DMS 273 (cell line): ENCODE results near the gene MYL5.
"Not testable (repeated sequence)": the region's sequence is repeated elsewhere in the genome, so short reads cannot be mapped to it uniquely, and the experiment has no call there.

ENCODE experiments used
- DNase-seq: peaks from one replicate; lab custom pipeline; 2025; ENCODE audit not compliant: unreplicated experiment; lab: John Stamatoyannopoulos, UW

Gene MYL5

DNA sequence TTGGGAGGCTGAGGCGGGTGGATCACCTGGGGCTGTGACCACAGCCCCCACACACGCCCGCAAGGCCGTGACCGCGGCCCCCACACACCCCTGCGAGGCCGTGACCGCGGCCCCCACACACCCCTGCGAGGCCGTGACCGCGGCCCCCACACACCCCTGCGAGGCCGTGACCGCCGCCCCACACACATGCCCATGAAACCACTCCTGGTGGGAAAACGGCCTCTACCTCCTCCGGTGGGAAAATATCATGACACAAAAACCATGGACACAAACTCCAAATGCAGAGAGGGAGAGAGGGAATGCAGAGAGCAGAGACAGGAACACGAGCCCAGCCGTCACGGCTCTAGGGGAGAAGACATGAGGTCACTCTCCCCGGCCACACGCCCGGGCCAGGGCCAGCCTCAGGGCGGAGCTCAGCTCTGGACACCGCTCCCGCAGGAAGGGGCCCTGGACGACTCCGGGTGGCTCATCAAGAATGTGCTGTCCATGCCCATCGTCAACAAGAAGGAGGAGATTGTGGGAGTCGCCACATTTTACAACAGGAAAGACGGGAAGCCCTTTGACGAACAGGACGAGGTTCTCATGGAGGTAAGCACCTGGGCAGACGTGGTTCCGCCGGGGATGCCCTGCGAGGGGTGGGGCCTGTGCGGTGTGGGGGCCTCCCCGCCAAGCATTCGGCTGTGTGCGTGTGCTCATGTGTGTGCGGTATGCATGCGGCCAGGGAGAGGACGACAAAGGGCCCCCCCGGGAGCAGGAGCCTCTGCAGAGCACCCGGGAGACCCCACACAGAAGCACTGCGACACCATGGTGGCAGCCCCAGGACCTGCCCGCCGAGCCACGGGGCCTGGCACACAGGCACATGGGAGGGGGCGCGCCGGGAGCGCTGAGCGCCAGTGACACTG lies 17.7 kb upstream of the MYL5 start:
- no peak for DNase-seq

DNA sequence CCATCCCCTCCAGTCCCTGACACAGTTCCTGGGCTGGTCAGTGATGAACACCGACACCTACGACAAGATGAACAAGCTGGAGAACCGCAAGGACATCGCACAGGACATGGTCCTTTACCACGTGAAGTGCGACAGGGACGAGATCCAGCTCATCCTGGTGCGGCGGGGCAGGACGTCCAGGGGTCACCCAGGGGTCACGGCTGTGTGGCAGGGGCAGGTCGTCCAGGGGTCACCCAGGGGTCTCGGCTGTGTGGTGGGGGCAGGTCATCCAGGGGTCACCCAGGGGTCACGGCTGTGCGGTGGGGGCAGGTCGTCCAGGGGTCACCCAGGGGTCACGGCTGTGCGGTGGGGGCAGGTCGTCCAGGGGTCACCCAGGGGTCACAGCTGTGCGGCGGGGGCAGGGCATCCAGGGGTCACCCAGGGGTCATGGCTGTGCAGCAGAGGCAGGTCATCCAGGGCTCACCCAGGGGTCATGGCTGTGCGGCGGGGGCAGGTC lies 17.0 kb upstream of the MYL5 start:
- no peak for DNase-seq

DNA sequence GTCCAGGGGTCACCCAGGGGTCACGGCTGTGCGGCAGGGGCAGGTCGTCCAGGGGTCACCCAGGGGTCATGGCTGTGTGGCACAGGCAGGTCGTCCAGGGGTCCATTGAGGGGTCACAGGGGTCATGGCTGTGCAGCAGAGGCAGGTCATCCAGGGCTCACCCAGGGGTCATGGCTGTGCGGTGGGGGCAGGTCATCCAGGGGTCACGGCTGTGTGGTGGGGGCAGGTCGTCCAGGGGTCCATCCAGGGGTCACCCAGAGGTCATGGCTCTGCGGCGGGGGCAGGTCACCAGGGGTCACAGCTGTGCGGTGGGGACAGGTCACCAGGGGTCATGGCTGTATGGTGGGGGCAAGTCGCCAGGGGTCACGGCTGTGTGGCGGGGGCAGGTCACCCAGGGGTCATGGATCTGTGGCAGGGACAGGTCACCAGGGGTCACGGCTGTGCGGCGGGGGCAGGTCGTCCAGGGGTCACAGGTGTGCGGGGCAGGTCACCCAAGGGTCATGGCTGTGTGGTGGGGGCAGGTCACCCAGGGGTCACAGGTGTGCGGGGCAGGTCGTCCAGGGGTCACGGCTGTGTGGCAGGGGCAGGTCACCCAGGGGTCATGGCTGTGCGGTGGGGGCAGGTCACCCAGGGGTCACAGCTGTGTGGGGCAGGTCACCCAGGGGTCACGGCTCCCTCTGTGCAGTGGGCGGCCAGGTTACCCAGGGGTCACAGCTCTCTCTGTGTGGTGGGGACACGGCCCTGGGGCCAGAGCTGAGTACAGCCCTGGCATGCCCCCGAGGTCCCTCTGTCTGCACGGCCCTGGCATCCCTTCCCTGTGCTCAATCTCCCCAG lies 16.3 kb upstream of the MYL5 start:
- no peak for DNase-seq

DNA sequence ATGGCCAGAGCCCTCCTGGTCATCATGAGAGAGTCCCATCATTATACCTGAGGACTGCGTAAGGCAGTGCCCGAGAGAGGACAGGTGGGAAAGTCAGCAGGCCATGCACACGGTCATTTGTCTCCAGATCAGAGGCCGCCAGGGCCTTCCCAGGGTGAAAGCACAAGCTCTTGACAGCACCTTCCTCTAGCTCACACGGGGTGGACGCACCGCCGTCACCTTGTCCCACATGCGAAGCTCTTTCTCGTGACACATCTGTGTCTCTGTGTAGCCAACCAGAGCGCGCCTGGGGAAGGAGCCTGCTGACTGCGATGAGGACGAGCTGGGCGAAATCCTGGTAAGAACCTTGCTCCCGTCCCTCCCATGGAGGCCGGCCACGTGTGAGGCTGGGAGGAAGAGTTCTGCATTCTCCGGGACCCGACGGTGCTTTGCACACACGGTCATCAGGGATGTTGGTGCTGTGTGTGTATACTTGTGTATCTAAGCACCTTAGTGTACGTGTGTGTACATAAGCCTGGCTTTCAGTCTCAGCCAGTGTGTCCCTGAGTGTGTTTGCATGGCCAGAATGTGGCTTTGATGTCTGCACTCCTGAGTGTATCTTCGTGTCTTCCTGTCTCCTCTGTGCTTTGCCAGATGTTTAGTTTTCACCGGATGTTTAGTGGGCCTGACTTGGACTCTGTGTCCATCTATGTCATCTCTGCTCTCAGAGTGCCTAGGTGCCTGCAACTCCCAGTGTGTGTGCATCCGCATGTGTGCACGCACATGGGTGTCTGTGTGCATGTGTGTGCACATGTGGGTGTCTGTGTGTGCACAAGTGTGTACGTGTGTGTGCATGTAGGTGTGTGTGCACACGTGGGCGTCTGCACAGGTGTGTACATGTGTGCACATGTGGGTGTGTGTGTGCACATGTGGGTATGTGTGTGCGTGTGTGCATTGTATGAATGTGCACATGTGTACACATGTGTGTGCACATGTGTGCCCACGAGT lies 15.4 kb upstream of the MYL5 start:
- DNase-seq = no peak

DNA sequence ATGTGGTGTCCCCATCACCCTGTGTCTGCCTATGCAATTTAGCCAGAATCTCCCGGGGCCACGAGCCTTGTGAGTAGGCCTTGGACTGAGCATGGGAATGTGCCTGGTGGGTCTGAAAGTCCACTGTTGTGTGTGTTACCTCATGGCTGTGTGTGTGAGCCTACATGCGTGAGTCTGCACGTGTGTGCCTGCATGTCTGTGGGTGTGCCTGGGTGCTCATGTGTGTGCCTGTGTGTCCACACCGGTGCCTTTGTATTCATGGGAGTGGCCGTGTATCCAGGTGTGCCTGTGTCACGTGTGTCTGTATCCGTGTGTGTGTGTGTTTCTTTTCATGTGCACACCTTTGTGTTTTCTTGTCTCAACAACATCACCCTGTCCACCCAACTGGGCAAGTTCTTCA lies 14.5 kb upstream of the MYL5 start:
- no peak for DNase-seq

DNA sequence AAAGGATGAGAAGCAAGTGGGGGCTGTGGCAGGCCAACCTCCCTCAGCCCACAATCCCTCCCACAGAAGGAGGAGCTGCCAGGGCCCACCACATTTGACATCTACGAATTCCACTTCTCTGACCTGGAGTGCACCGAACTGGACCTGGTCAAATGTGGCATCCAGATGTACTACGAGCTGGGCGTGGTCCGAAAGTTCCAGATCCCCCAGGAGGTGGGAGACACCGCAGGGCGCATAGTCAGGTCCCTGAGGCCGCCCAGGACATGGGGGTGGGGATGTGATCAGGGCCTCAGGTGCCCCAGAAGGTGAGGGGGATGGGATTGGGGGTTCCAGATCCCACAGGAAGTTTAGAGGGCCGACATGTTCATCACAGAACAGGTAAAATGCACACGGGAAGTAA lies 13.9 kb upstream of the MYL5 start:
- no peak for DNase-seq

DNA sequence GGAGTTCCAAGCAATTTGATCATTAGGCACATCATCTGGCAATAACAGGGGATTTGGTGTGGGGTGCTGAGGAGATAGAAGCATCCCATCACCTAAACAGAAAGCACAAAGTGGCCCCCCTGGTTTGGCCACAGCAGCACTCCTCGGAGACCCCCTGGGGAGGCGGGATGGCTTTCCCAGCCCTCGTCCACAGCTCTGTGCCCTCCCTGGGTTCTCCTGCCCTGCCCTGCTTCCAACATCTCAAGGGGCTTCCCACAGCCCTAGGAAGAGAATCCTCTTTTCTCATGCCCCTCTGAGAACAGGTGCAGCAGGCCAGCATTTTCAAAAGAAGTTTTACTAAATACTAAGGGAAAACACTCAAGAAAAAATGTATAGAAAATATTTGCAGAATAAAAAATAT lies 13.1 kb upstream of the MYL5 start:
- DNase-seq = no peak

DNA sequence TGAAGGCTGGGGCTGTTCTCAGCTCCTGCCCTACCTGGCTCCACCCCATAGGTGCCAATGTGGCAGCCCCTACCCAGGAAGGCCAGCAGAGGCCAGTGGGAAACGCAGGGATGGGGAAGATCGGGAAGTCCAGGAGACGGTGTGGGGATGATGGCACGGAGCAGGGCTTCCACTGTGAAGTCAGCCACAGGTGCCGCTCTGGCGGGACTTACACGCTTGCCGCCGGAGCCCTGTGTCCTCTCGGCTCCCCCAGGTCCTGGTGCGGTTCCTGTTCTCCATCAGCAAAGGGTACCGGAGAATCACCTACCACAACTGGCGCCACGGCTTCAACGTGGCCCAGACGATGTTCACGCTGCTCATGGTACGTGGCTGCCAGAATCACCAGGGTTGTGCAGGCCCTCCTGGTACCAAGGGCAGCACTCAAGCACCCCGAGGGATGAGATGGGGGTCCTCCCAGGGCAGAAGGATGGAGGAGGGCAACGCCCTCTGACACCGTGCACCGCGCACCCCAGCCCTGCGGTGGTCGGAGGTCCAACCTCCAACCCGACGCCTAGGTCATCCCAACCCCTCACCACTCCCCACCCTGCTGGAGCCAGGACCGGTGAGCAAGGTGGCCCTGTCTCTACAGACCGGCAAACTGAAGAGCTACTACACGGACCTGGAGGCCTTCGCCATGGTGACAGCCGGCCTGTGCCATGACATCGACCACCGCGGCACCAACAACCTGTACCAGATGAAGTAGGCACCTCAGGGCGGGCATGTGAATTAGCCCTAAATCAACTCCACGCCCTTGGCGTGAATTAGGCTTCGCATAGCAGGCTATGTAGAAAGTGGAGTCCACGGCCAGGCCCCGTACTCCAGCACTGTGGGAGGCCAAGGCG lies 12.2 kb upstream of the MYL5 start:
- no peak for DNase-seq

DNA sequence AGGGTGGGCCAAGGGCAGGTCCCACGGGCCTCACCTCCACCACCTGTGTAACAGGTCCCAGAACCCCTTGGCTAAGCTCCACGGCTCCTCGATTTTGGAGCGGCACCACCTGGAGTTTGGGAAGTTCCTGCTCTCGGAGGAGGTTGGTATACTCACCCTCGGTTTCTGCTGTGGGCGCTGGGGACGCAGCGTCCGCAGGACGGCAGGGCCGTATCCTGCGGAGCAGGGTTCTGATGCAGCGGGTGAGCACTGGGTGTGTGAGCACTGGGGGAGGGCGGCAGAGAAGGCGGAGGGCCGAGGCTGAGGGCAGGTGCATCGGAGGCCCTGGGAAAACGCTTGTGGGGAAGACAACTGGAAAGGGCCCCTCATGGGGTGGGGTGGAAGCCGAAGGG lies 11.3 kb upstream of the MYL5 start:
- DNase-seq = no peak

DNA sequence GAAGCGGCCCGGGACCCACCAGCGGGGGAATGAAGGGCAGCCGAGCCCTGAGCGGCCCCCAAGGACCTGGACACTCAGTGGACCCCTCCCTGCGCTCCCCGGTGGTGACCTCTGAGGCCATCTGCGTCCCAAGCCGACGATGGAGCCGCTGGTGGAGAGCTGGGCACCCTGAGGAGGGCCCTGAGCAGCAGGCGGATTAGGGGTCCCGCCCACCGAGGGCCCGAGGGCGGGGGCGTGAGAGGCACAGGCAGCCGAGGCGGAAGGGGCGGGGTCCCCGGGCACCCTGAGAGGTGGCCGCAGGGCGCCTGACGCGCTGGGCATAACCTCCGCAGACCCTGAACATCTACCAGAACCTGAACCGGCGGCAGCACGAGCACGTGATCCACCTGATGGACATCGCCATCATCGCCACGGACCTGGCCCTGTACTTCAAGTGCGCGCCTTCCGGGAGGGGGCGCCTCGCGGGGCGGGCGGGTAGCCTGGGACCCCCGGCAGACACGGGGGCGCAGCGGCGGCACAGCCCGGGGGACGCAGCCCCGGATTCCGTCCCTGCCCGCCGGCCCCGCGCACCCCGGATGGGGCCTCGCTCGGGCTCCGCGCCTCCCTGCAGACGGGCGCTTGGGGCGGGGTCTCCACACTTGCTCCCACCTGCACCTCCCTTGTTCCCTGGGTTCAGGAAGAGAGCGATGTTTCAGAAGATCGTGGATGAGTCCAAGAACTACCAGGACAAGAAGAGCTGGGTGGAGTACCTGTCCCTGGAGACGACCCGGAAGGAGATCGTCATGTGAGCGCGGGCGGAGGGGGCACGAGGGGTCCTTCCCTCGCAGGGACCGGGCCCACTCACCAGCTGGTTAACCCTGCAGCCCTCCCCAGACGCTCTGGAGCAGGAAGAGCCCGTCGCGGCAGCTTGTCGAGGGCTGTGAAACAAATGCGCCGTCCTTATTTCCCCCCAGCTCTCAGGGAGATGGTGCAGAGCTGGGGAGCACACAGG lies 10.6 kb upstream of the MYL5 start:
- peak; percentile 80 for DNase-seq

DNA sequence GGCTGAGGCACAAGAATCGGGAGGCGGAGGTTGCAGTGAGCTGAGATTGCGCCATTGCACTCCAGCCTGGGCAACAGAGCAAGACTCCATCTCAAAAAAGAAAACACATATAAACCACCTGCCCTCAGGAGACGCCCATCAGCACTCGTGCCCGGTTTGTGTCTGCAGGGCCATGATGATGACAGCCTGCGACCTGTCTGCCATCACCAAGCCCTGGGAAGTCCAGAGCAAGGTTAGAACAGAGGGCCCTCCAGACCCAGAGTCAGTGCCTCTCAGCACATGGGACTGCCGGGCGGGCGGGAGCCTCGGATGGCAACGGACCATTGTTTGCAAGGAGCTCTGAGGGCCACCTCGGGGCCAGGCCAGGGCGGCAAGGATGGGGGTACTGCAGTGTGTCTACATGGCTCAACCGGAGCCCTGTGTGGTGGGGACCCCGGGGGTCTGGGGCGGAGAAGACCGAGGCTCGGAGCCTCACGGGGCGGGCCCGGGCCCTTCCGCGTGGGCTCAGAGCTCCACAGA lies 9.6 kb upstream of the MYL5 start:
- no peak for DNase-seq

DNA sequence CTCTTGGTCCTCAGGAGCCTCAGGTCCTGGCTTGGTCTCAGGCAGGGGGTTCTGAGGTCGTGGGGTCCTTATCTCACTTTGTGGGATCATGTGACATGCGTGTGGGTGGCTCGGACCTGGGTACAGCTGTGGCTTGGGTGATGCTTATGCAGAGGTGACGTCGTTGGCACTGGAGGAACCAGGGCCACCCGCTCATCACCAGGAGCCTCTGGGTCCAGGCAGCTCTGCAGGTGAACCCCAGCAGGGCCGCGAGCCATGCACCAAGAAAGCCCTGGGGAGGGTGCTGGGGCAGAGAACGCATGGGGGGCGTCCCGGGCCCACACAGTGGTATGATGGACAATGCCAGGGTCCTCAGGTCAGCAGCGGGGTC lies 9.0 kb upstream of the MYL5 start:
- no peak for DNase-seq

DNA sequence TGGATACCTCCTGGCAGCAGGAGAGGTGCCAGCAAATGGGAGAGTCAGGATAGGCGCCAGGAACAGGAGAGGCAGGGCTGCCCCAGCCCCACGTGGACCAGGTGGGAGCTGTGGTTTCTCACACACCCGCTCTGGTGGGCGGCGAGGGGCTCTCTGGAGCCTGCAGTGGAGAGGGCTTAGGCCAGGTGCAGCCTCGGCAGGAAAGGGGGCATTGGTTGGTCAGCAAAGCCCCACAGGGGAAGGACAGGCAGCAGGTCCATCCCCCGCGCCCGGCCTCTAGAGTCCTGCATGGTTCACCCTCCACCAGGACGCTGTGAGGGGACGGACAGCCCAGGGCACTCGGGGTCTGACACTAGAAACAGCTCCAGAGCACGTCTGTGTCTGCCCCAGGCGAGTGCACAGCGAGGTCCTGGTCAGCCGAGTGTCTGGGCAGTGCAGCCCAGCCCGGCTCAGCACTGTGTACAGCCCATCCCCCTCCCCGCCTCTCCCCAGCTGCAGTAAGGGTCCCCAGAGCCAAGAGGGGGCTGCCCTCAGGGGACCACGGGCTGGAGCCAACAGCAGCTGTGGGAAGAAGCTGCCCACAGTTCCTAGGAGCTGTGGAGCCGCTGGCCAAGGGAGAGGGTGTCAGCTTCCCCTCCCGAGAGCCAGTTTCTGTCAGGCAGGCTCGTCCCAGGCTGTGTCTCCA lies 8.4 kb upstream of the MYL5 start:
- no peak for DNase-seq

DNA sequence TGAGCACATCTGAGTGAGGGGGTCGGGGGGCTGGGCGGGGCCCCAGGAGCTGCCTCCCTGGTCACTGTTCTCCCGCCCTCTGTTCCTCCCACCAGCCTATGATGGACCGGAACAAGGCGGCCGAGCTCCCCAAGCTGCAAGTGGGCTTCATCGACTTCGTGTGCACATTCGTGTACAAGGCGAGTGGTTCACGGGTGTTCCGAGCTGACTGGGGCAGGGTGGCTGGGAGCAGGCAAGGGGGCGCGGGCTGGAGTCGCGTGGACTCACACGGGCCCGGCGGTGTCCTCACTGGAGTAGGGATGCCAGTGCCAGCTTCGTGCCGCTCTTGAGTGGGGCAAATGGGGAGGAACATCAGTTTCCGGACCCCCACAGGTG lies 7.9 kb upstream of the MYL5 start:
- no peak for DNase-seq

DNA sequence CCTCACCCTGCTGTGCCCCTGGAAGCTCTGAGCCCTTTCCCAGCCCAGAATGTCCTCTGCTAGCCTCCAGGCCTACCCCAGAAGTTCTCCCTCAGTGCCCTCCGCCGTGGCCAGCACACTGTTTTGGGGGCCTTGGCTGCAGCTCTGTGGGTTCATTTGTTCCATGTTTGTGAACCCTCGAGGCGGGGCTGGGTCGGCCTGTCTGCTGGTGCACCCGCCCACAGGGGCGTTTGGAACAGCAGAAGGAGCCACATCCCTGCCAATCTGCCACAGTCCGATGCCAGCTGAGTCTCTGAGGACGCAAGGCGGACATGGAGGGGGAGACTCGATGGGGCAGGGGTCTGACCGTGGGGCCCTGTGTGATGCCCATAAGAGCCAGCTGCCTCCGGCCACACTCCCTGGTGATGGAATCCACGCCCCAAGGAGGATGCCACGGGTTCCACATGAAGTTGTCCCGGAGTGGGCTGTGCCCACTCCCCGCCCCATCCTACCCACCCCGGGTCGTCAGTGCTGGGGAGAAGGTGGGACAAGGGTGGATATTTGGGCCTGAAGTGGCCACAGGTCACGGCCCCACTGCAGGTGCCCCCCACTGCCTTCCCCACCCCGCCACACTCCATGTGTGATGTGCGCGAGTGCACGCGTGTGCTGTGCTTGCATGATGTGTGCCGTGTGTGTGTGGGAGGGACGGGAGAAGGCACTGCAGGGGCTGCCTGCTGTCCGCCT lies 7.4 kb upstream of the MYL5 start:
- DNase-seq = peak; percentile 78

DNA sequence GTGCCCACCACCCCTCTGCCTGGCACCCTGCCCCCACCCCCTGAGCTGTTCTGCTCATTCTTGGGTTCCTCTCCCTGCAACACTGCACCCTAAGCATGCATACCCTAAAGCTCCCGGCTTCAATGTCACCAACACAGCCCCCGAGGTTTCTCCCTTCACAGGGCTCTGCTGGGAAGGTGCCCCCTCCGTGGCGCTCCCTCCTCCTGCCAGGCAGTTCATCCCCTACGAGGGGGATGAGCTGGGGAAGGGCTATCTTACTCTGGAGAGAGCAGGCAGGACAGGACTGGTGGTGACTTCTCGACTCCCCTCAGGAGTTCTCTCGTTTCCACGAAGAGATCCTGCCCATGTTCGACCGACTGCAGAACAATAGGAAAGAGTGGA lies 6.8 kb upstream of the MYL5 start:
- DNase-seq = no peak

DNA sequence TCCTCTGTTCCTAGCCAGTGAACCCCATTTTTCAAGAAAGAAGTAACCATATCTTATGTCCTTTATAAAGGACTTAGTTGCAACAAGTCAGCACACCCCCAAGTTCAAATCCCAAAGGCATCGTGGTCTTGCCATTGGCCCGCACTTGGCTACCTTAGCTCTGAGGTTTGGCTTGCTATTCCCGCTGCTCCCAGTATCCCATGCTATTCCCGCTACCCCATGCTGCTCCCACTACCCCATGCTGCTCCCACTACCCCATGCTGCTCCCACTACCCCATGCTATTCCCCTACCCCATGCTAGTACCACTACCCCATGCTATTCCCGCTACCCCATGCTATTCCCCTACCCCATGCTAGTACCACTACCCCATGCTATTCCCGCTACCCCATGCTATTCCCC lies 6.1 kb upstream of the MYL5 start:
- DNase-seq = not testable (repeated sequence)
